NT2/D1 (cell line): Measurements from ENCODE around the gene RAB28.

Experiments used
- DNase-seq: peaks from one replicate; pipeline ENCODE4 v3.0.0-alpha.2; 2011; ENCODE audit warnings: low read depth, low spot score
- H3K27me3 ChIP-seq: 2 replicates; pipeline ENCODE4 v1.6.0; 2011; ENCODE audit warnings: mild to moderate bottlenecking; ENCODE audit not compliant: insufficient read length, insufficient read depth
- H3K36me3 ChIP-seq: 2 replicates; pipeline ENCODE4 v1.6.1; 2011; ENCODE audit warnings: mild to moderate bottlenecking, low read length, mixed read lengths; ENCODE audit not compliant: insufficient read depth, insufficient read length
- H3K4me1 ChIP-seq: 2 replicates; pipeline ENCODE4 v1.5.1; 2011; ENCODE audit not compliant: insufficient read depth, insufficient read length
- H3K4me3 ChIP-seq: 2 replicates; pipeline ENCODE4 v1.5.1; 2011; ENCODE audit warnings: low read depth; ENCODE audit not compliant: insufficient read length
- H3K9ac ChIP-seq: 2 replicates; pipeline ENCODE4 v1.6.0; 2011; ENCODE audit warnings: low read depth; ENCODE audit not compliant: insufficient read length
- H3K9me3 ChIP-seq: 2 replicates; pipeline ENCODE4 v1.5.1; 2011; ENCODE audit warnings: mild to moderate bottlenecking, low read length; ENCODE audit not compliant: insufficient read depth
- SUZ12 ChIP-seq: IDR thresholded peaks from 2 replicates; pipeline ENCODE4 v1.6.1; 2011; ENCODE audit not compliant: insufficient read length, insufficient read depth; ENCODE audit errors: extremely low read depth
- YY1 ChIP-seq: IDR thresholded peaks from 2 replicates; pipeline ENCODE4 v1.6.1; 2011; ENCODE audit not compliant: insufficient read length, insufficient read depth
- ZNF274 ChIP-seq: IDR thresholded peaks from 2 replicates; pipeline ENCODE4 v1.6.1; 2011; ENCODE audit warnings: mild to moderate bottlenecking, low read depth, low read length

Gene RAB28

GRCh38 chr4:13449590-13449989 is 34.5 kb downstream of the RAB28 start:
- TF ChIP-seq SUZ12 (no peak), ZNF274 (no peak), YY1 (no peak)
- Histone ChIP-seq H3K9me3 (no peaks in the 10 kb centered on the region), H3K4me1 (peaks cover 2% of the 10 kb centered on the region), H3K36me3 (peaks cover 7% of the 10 kb centered on the region), H3K27me3 (no peaks in the 10 kb centered on the region), H3K9ac (no peak overlapping the region), H3K4me3 (no peak overlapping the region)
- DNase-seq, result no peak

DNA sequence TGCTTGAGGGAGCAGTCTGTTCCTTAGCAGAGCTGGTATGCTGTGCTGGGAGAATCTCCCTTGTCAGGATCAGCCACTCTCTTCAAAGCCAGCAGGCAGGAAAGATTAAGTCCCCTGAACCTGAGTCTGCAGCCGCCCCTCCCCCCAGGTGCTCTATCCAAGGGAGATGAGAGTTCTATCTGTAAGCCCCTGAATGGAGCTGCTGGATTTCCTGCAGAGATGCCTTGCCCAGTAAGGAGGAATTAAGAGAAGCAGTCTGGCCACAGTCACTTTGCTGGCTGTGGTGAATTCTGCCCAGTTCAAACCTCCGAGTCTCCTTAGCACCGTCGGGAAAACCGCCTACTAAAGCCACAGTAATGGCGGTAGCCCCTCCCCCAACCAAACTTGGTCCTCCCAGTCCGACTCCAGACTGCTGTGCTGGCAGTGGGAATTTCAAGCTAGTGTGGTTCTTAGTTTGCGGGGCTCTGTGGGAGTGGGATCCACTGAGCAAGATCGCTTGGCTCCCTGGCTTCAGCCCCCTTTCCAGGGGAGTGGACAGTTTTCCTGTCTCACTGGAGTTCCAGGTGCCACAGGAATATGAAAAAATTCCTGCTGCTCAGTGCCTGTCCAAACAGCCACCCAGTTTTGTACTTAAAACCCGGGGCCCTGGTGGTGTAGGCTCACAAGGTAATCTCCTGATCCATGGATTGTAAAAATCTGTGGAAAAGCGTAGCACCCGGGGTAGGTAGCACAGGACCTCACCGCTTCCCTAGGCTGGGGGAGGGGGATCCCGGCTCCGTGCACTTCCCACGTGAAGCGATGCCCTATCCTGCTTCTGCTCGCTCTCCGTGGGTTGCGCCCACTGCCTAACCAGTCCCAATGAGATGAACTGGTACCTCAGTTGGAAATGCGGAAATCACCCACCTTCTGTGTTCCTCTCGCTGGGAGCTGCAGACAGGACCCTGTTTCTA is 38.0 kb downstream of the RAB28 start:
- DNase-seq, result peak; percentile 76
- no peaks in the 10 kb centered on the region for H3K27me3 ChIP-seq

DNA sequence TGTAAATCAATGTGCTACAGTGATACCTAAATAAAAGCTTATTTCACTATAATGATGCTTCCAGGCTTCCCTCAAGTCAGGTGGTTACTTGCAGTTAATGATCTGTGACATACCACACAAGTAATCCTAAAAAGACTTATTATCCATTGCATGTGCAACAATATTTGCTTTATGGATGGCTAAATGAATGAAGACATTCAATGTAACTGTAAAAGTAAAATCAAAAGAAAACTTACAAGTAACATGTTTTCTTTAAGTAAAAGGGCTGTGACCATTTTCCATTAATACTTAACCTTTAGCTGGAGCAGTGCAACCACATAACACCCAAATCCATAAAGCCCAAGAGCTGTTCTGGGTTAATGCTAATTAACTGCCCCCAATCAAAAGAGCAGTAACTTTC is 42.6 kb downstream of the RAB28 start:
- Histone ChIP-seq H3K4me3 (no peak overlapping the region), H3K9ac (no peak overlapping the region), H3K9me3 (no peaks in the 10 kb centered on the region), H3K36me3 (peaks cover 6% of the 10 kb centered on the region), H3K27me3 (no peaks in the 10 kb centered on the region), H3K4me1 (peaks cover 2% of the 10 kb centered on the region)
- no peak for DNase-seq
- TF ChIP-seq ZNF274 (no peak), SUZ12 (no peak), YY1 (no peak)

More for the DNA sequence above, 38.0 kb downstream of the RAB28 start:
- H3K9me3 ChIP-seq, result no peaks in the 10 kb centered on the region
- no peak for TF ChIP-seq ZNF274
- peak; percentile 53 for TF ChIP-seq YY1
- H3K4me3 ChIP-seq, result peak overlapping the region; percentile 31
- H3K36me3 ChIP-seq, result peaks cover 6% of the 10 kb centered on the region
- peak overlapping the region; percentile 68 for H3K9ac ChIP-seq
- peaks cover 2% of the 10 kb centered on the region for H3K4me1 ChIP-seq

- TF ChIP-seq ZNF274, result no peak
- no peak for TF ChIP-seq SUZ12
- TF ChIP-seq YY1, result no peak
- H3K9me3 ChIP-seq, result no peaks in the 10 kb centered on the region
- no peak for DNase-seq
- H3K4me3 ChIP-seq, result no peak overlapping the region
- no peaks in the 10 kb centered on the region for H3K4me1 ChIP-seq
- H3K36me3 ChIP-seq, result no peaks in the 10 kb centered on the region
- no peak overlapping the region for H3K9ac ChIP-seq
- H3K27me3 ChIP-seq, result no peaks in the 10 kb centered on the region
Measured at GRCh38 chr4:13436962-13437361, 47.2 kb downstream of the RAB28 start.

DNA sequence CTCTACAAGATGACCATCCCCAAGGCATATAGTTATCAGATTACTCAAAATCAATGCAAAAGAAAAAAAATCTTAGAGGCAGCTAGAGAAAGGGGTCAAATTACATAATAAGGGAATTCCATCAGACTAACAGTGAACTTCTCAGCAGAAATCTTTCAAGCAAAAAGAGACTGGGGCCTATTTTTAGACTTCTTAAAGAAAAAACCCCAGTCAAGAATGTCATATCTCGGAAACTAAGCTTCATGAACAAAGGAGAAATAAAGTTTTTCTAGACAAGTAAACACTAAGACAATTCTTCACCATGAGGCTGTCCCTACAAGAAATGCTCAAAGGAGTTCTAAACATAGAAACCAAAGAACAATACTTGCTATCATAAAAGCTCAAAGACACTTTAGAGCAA is 51.7 kb downstream of the RAB28 start:
- no peak for TF ChIP-seq SUZ12
- TF ChIP-seq YY1, result no peak
- TF ChIP-seq ZNF274, result no peak

DNA sequence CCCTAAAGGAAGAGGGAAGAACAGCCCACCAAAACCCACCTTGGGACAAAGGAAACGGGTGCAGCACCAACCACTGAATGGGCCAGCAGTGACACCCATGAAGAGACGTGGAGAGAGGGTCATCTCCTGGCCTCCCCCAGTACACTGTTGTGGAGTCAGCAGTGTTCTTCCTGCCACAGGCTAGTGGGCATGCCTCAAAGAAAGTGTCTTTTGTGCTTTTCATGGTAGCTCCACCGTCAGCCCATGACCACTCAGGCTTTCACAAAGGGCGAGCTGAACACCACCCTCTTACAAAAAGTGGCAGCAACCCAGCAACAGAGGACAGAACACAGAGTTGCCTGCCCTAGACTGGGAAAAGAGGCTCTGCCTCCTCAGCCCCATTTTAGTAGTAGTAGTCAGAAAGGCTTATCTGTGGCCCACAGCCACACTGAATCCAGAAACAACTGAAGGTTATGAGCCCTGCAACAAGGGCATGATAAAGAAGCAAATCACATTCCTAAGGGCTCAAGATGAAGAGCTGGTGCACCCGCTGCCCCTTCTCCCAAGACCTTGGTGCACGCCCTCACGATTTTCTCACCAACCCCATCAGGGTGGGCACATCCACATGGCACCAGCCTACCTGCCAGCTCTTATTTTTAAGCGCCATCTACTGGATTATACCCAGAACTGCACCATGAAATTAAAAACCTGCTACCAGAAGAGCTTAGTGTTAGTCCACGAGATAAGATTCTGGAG is 53.1 kb downstream of the RAB28 start:
- TF ChIP-seq SUZ12 (no peak), ZNF274 (no peak), YY1 (no peak)
- Histone ChIP-seq H3K9me3 (no peaks in the 10 kb centered on the region), H3K4me1 (no peaks in the 10 kb centered on the region), H3K36me3 (no peaks in the 10 kb centered on the region), H3K4me3 (no peak overlapping the region), H3K9ac (no peak overlapping the region), H3K27me3 (no peaks in the 10 kb centered on the region)
- peak; percentile 5 for DNase-seq

More for the DNA sequence above, 51.7 kb downstream of the RAB28 start:
- no peaks in the 10 kb centered on the region for H3K27me3 ChIP-seq
- no peaks in the 10 kb centered on the region for H3K36me3 ChIP-seq
- H3K4me1 ChIP-seq, result no peaks in the 10 kb centered on the region
- H3K9me3 ChIP-seq, result no peaks in the 10 kb centered on the region
- no peak overlapping the region for H3K4me3 ChIP-seq
- no peak overlapping the region for H3K9ac ChIP-seq
- DNase-seq, result no peak

GRCh38 chr4:13427599-13428325 is 56.4 kb downstream of the RAB28 start:
- Histone ChIP-seq H3K4me3 (no peak overlapping the region), H3K36me3 (peaks cover 5% of the 10 kb centered on the region), H3K27me3 (no peaks in the 10 kb centered on the region), H3K9me3 (peaks cover 4% of the 10 kb centered on the region; the same call in 1 of the 2 replicates), H3K4me1 (no peaks in the 10 kb centered on the region), H3K9ac (no peak overlapping the region)
- TF ChIP-seq SUZ12 (no peak), ZNF274 (no peak), YY1 (no peak)
- DNase-seq, result no peak
